ENCODE results near the gene GJD3. TPM values are rescaled to one million over a fixed set of nuclear protein-coding genes. Genes with fewer than 3 reads are reported as not detected.

GJD3 gene
- total RNA-seq, 2 experiments from 2014 or later = not detected

DNA sequence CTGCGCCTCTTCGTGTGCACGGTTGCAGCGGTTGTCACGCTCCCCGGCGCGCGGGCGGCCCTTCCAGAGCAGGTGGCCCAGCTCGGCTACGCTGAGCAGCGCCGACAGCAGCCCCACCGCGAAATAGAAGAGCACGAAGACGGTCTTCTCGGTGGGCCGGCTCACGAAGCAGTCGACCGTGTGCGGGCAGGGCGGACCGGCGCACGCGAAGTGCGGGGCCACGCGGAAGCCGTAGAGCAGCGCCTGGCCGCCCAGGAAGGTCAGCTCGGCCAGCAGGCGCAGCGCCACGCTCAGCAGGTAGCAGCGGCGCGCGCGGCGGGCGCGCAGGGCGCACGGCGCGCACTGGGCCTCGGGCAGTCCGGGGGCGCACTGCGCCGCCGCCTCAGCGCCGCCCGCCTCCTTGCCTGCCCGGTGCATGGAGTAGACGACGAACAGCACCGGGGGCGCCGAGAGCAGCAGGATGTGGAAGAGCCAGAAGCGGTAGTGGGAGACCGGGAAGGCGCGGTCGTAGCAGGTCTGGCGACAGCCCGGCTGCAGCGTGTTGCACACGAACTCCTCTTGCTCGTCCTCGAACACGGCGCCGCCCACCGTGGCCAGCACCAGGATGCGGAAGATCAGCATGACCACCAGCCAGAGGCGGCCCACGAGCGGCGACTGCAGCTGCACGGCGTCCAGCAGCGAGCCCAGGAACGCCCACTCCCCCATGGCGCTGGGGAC lies 1.3 kb downstream of the GJD3 start:
- Histone ChIP-seq H3K9me3 (ENCODE audit: control insufficient read depth in 1 of 2, insufficient read depth in 1 of 2, low read length in 2 of 2) (peaks cover 0 to 5% of the 10 kb centered on the region in 2 experiments), H3K27me3 (ENCODE audit: control insufficient read depth in 1 of 2, insufficient read depth in 2 of 2, low read length in 2 of 2) (peaks cover 0 to 13% of the 10 kb centered on the region in 2 experiments), H3K4me1 (ENCODE audit: insufficient read depth, low read length) (peaks cover 23% of the 10 kb centered on the region), H3K36me3 (ENCODE audit: insufficient read depth, low read length) (no peaks in the 10 kb centered on the region), H3K27ac (ENCODE audit: low read depth in 1 of 2, low read length in 2 of 2) (no peak overlapping the region), H3K4me3 (ENCODE audit: low read length) (peak overlapping the region; percentile 36)
- ATAC-seq (ENCODE audit: poor library complexity) (peak; percentile 35), DNase-seq (peak in 3 of 14 experiments; percentile 33 to 68 (median 61))
- H3K36me3 Mint-ChIP-seq (ENCODE audit: low read depth) = no peaks in the 10 kb centered on the region
- peak overlapping the region; percentile 71 for H3K4me3 Mint-ChIP-seq
- TF ChIP-seq CTCF (IDR thresholded peaks at IDR 0.05) = no peak
- ChIA-PET CTCF (interaction anchor here (0.6 to 2.3 kb wide), 12 partner anchors 17 to 252 kb away, joined by 3 to 16 read pairs (median 4); partner anchors contain the start of gene TOP2A), POLR2A (interaction anchor here (0.9 to 1.7 kb wide), 7 partner anchors 55 to 195 kb away, joined by 3 to 6 read pairs (median 3); partner anchors contain the start of gene TOP2A)
- no peaks in the 10 kb centered on the region for H3K9me3 Mint-ChIP-seq
- no peak overlapping the region for H3K27ac Mint-ChIP-seq
- intact Hi-C loops (cut with DNase I, micrococcal nuclease) = loop anchor here (5.0 to 10.0 kb wide), 3 partner anchors 39 to 114 kb away; partner anchors contain the start of gene TOP2A (in 1 of the 2)
- peaks cover 17% of the 10 kb centered on the region for H3K27me3 Mint-ChIP-seq
- H3K4me1 Mint-ChIP-seq (ENCODE audit: low read depth) = peaks cover 14% of the 10 kb centered on the region

DNA sequence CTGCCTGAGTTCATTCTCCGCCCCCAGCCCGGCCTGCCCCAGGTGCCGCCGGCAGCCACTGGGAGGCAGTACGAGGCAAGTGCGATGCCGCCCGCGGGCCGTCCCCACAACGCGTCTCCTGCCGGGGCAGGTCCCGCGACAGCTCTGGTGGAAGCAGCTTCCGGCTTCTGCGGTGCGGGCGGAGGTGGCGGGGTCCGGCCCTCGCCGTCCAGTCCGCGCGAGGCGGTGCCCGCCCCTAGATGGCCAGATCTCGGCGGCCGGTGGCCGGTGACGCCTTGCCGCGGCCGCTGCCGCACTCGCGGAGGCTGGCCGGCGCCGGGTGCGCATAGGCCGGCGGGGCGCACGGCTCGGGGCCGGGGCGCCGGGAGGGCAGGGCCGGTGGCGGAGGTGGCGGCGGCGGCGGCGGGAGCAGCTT lies 1.8 kb downstream of the GJD3 start:
- peak; percentile 56 for TF ChIP-seq CTCF (IDR thresholded peaks at IDR 0.05)
- Mint-ChIP-seq H3K4me3 (peak overlapping the region; percentile 14), H3K4me1 (ENCODE audit: low read depth) (peaks cover 16% of the 10 kb centered on the region), H3K36me3 (ENCODE audit: low read depth) (peaks cover under 1% of the 10 kb centered on the region), H3K27ac (no peak overlapping the region), H3K27me3 (peaks cover 17% of the 10 kb centered on the region), H3K9me3 (no peaks in the 10 kb centered on the region)
- ATAC-seq (ENCODE audit: poor library complexity) (peak; percentile 82), DNase-seq (peak; percentile 68 to 87 (median 74))
- Histone ChIP-seq H3K4me3 (ENCODE audit: low read length) (peak overlapping the region; percentile 36), H3K4me1 (ENCODE audit: insufficient read depth, low read length) (peaks cover 23% of the 10 kb centered on the region), H3K36me3 (ENCODE audit: insufficient read depth, low read length) (no peaks in the 10 kb centered on the region), H3K27me3 (ENCODE audit: control insufficient read depth in 1 of 2, insufficient read depth in 2 of 2, low read length in 2 of 2) (peaks cover 0 to 13% of the 10 kb centered on the region in 2 experiments), H3K27ac (ENCODE audit: low read depth in 1 of 2, low read length in 2 of 2) (no peak overlapping the region), H3K9me3 (ENCODE audit: control insufficient read depth in 1 of 2, insufficient read depth in 1 of 2, low read length in 2 of 2) (peaks cover 0 to 5% of the 10 kb centered on the region in 2 experiments)
- POLR2A ChIA-PET = interaction anchor here (0.7 to 1.7 kb wide), 8 partner anchors 51 to 195 kb away, joined by 3 to 6 read pairs (median 3); partner anchors contain the start of gene TOP2A
- intact Hi-C loops (cut with DNase I, micrococcal nuclease) = loop anchor here (1.0 to 10.0 kb wide), 4 partner anchors 40 to 171 kb away; partner anchors contain the start of gene TOP2A (in 1 of the 2)
- CTCF ChIA-PET = interaction anchor here (0.6 to 2.3 kb wide), 11 partner anchors 17 to 253 kb away, joined by 3 to 16 read pairs (median 4); partner anchors contain the start of gene TOP2A

DNA sequence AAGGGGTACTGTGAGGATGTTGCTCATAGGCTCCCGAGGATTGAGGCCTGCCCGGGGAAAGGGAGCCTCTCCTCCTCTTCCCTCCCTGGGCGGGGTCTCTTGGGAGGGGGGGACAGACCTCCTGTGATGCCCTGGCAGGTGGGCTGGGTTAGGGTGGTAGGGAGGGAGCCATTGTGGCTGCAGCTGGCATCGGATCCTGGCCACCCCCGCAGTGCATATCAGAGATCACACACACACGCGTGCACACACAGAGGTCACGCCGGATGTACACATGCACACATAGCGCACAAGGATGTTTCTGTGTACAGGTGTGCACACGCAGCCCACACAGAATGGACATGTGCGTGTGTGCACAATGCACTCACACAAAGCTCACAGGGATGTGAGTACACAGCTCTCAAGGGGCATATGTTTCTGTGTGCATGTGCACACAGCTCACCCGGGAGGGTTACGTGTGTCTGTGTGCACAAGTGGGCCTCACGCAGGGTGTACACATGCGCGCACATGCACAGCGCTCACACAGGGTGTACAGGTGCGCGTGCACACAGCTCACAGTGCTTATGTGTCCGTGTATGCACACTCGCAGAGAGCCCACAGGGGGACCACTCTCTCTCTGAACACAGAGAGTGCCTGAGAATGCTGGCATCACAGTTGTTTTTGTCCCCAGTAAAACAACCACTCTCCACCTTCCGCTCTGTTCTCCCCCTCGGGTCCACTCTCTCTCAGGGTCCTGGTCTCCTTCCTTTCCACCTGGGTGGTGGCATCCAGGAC lies 2.4 kb downstream of the GJD3 start:
- peaks cover 4% of the 10 kb centered on the region for H3K36me3 Mint-ChIP-seq (ENCODE audit: low read depth)
- no peak overlapping the region for H3K4me3 ChIP-seq (ENCODE audit: low read length)
- no peaks in the 10 kb centered on the region for H3K36me3 ChIP-seq (ENCODE audit: insufficient read depth, low read length)
- peaks cover 0 to 5% of the 10 kb centered on the region in 2 experiments for H3K9me3 ChIP-seq (ENCODE audit: control insufficient read depth in 1 of 2, insufficient read depth in 1 of 2, low read length in 2 of 2)
- no peak overlapping the region for H3K27ac Mint-ChIP-seq
- peaks cover 16% of the 10 kb centered on the region for H3K4me1 Mint-ChIP-seq (ENCODE audit: low read depth)
- peaks cover 23% of the 10 kb centered on the region for H3K4me1 ChIP-seq (ENCODE audit: insufficient read depth, low read length)
- TF ChIP-seq CTCF (IDR thresholded peaks at IDR 0.05) = no peak
- ATAC-seq (ENCODE audit: poor library complexity) (peak; percentile 5), DNase-seq (peak in 1 of 14 experiments; percentile 36)
- H3K9me3 Mint-ChIP-seq = no peaks in the 10 kb centered on the region
- ChIA-PET POLR2A (interaction anchor here (0.7 to 1.7 kb wide), 8 partner anchors 51 to 196 kb away, joined by 3 to 6 read pairs (median 3); partner anchors contain the start of gene TOP2A), CTCF (interaction anchor here (0.7 to 2.3 kb wide), 8 partner anchors 16 to 198 kb away, joined by 3 to 16 read pairs (median 4); partner anchors contain the start of gene TOP2A)
- intact Hi-C loops (cut with DNase I, micrococcal nuclease) = loop anchor here (1.0 to 10.0 kb wide), 4 partner anchors 40 to 171 kb away; partner anchors contain the start of gene TOP2A (in 1 of the 2)
- no peak overlapping the region for H3K27ac ChIP-seq (ENCODE audit: low read depth in 1 of 2, low read length in 2 of 2)
- peak overlapping the region; percentile 14 for H3K4me3 Mint-ChIP-seq
- H3K27me3 Mint-ChIP-seq = peaks cover 17% of the 10 kb centered on the region
- H3K27me3 ChIP-seq (ENCODE audit: control insufficient read depth in 1 of 2, insufficient read depth in 2 of 2, low read length in 2 of 2) = peaks cover 0 to 13% of the 10 kb centered on the region in 2 experiments

Data from CD4-positive, alpha-beta T cell (primary cell).